ENCODE measurements around the gene TUBB2A. TPM values are rescaled to one million over a fixed set of nuclear protein-coding genes. Genes with fewer than 3 reads are reported as not detected.

TUBB2A gene
- total and polyA plus RNA-seq, 2 of the 13 experiments (the other 11 are each of a cell fraction or from before 2014, with no cell fraction given): 35.3 to 106 TPM

- TF ChIP-seq ZNF451 (CRISPR knock-in tag; IDR thresholded peaks at IDR 0.05): peak; percentile 84; the same call in 1 of the 2 replicates
- peak; percentile 20; the same call in 1 of the 2 replicates for TF ChIP-seq FOSL2 (CRISPR knock-in tag; IDR thresholded peaks at IDR 0.05)
- TF ChIP-seq, protein P1, sequence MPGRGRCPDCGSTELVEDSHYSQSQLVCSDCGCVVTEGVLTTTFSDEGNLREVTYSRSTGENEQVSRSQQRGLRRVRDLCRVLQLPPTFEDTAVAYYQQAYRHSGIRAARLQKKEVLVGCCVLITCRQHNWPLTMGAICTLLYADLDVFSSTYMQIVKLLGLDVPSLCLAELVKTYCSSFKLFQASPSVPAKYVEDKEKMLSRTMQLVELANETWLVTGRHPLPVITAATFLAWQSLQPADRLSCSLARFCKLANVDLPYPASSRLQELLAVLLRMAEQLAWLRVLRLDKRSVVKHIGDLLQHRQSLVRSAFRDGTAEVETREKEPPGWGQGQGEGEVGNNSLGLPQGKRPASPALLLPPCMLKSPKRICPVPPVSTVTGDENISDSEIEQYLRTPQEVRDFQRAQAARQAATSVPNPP (CRISPR knock-in tag; IDR thresholded peaks at IDR 0.05): no peak
- no peak; the same call in 1 of the 2 replicates for TF ChIP-seq ZNF878 (CRISPR knock-in tag; IDR thresholded peaks at IDR 0.05)
- TF ChIP-seq TFDP2 (CRISPR knock-in tag; IDR thresholded peaks at IDR 0.05): peak; percentile 86
- 0 out of 2 replicates have a peak, but pooled peaks have one; percentile 85 for TF ChIP-seq GTF3A (CRISPR knock-in tag; conservative IDR thresholded peaks at IDR 0.05)
- TF ChIP-seq HES4 (CRISPR knock-in tag; IDR thresholded peaks at IDR 0.05; ENCODE audit: borderline replicate concordance): peak; percentile 75; the same call in 1 of the 2 replicates
- TF ChIP-seq, protein P2, sequence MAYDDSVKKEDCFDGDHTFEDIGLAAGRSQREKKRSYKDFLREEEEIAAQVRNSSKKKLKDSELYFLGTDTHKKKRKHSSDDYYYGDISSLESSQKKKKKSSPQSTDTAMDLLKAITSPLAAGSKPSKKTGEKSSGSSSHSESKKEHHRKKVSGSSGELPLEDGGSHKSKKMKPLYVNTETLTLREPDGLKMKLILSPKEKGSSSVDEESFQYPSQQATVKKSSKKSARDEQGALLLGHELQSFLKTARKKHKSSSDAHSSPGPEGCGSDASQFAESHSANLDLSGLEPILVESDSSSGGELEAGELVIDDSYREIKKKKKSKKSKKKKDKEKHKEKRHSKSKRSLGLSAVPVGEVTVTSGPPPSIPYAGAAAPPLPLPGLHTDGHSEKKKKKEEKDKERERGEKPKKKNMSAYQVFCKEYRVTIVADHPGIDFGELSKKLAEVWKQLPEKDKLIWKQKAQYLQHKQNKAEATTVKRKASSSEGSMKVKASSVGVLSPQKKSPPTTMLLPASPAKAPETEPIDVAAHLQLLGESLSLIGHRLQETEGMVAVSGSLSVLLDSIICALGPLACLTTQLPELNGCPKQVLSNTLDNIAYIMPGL (CRISPR knock-in tag; IDR thresholded peaks at IDR 0.05; ENCODE audit: borderline replicate concordance in 1 of 2, low read depth in 1 of 2): peak in 1 of 2 experiments; percentile 86; a peak in 2 of 4 replicates
- no peak for TF ChIP-seq LCORL (IDR thresholded peaks at IDR 0.05)
- peak; percentile 70; the same call in 1 of the 2 replicates for TF ChIP-seq LCORL (CRISPR knock-in tag; IDR thresholded peaks at IDR 0.05)
- peak; percentile 83 for TF ChIP-seq ZNF552 (CRISPR knock-in tag; IDR thresholded peaks at IDR 0.05; ENCODE audit: borderline replicate concordance)
- TF ChIP-seq SOX6 (IDR thresholded peaks at IDR 0.05): no peak
- peak; percentile 86 for TF ChIP-seq SOX6 (CRISPR knock-in tag; IDR thresholded peaks at IDR 0.05)
- no peak; the same call in none of the 2 replicates for TF ChIP-seq RFXAP (CRISPR knock-in tag; IDR thresholded peaks at IDR 0.05; ENCODE audit: borderline replicate concordance)
- TF ChIP-seq THYN1 (CRISPR knock-in tag; IDR thresholded peaks at IDR 0.05; ENCODE audit: borderline replicate concordance, low read depth): no peak
- TF ChIP-seq ZNF879 (CRISPR knock-in tag; IDR thresholded peaks at IDR 0.05): no peak
- peak; percentile 77 for TF ChIP-seq PCBP1 (IDR thresholded peaks at IDR 0.05; ENCODE audit: borderline replicate concordance, low read depth, low read length)
- TF ChIP-seq ZSCAN22 (CRISPR knock-in tag; IDR thresholded peaks at IDR 0.05): no peak
- TF ChIP-seq, protein P3, sequence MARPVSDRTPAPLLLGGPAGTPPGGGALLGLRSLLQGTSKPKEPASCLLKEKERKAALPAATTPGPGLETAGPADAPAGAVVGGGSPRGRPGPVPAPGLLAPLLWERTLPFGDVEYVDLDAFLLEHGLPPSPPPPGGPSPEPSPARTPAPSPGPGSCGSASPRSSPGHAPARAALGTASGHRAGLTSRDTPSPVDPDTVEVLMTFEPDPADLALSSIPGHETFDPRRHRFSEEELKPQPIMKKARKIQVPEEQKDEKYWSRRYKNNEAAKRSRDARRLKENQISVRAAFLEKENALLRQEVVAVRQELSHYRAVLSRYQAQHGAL (CRISPR knock-in tag; IDR thresholded peaks at IDR 0.05; ENCODE audit: not compliant biosample characterization): no peak
- peak; percentile 94 for TF ChIP-seq TBX2 (CRISPR knock-in tag; IDR thresholded peaks at IDR 0.05; ENCODE audit: borderline replicate concordance)
Observed at GRCh38 chr6:3162565-3163247, 5.4 kb upstream of the TUBB2A start (continued).

Measured in HepG2 (cell line).